HG03457 (cell line): ENCODE measurements around the gene DNAJB7.
"Not testable (repeated sequence)": the region's sequence is repeated elsewhere in the genome, so short reads cannot be mapped to it uniquely, and the experiment has no call there.

Experiments
- ATAC-seq: cut with Tn5 transposase; IDR thresholded peaks from one replicate; pipeline ENCODE4 v1.9.1; 2021; ENCODE audit warnings: moderate number of reproducible peaks; ENCODE audit not compliant: unreplicated experiment

The DNAJB7 gene

GRCh38 chr22:40845816-40846215, 16.1 kb downstream of the DNAJB7 start:
- not testable (repeated sequence) for ATAC-seq

DNA sequence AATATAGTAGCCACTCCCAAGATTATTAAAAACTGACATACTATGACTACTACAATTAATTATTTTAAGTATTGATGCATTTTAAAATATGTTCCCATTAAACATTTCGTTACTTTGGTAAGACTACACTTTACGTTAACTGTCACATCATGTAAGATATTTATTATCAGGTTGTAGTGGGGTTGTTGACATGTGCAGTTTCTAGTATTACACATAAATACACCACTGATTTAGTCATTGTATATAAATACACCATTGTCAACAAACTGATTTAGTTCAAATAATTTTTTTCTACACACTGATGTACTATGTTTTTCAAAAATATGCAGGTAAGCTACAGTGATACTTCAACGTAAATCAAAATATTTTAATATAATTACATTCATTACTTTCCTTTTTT, 17.0 kb downstream of the DNAJB7 start:
- no peak for ATAC-seq

DNA sequence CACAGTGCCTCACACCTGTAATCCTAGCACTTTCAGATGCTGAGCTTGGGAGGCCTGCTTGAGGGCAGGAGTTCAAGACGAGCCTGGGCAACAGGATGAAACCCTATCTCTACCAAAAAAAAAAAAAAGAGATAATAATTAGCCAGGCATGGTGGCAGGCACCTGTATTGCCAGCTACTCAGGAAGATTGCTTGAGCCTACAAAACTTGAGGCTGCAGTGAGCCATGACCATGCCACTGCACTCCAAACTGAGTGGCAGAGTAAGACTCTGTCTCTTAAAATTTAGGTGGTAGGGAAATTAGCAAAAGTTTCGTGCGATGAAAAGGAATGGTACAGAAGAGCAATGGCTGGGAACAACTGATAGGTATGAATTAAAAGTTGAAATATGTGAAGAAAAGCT, 23.4 kb downstream of the DNAJB7 start:
- no peak for ATAC-seq

- ATAC-seq, result no peak
These were observed 27.3 kb downstream of the DNAJB7 start for GRCh38 chr22:40834619-40835018.

- ATAC-seq, result no peak
These were observed 32.8 kb downstream of the DNAJB7 start for GRCh38 chr22:40829131-40829530.

GRCh38 chr22:40826984-40827741, 34.8 kb downstream of the DNAJB7 start:
- no peak for ATAC-seq

- not testable (repeated sequence) for ATAC-seq
These were observed 35.6 kb downstream of the DNAJB7 start for GRCh38 chr22:40826292-40826691.

DNA sequence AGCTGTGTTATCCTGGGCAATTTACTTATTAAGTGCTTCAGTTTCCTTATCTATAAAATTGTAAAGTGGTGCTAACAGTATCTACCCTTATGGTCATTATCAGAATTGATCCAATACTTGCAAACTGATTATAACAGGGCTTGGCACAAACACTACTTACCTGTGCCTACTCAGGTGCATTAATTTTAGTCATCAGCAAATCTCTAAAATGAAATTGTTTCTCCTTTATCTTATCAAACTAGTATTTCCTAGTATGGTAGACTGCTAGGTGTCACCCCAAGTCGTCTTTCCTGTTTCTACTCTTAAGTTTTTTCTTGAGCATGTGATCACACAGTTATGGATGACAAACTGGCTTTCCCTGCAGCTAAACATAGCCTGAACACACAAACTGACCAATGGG, 38.5 kb downstream of the DNAJB7 start:
- ATAC-seq, result no peak

- ATAC-seq, result no peak
These were observed 42.2 kb downstream of the DNAJB7 start for GRCh38 chr22:40819599-40820140.

DNA sequence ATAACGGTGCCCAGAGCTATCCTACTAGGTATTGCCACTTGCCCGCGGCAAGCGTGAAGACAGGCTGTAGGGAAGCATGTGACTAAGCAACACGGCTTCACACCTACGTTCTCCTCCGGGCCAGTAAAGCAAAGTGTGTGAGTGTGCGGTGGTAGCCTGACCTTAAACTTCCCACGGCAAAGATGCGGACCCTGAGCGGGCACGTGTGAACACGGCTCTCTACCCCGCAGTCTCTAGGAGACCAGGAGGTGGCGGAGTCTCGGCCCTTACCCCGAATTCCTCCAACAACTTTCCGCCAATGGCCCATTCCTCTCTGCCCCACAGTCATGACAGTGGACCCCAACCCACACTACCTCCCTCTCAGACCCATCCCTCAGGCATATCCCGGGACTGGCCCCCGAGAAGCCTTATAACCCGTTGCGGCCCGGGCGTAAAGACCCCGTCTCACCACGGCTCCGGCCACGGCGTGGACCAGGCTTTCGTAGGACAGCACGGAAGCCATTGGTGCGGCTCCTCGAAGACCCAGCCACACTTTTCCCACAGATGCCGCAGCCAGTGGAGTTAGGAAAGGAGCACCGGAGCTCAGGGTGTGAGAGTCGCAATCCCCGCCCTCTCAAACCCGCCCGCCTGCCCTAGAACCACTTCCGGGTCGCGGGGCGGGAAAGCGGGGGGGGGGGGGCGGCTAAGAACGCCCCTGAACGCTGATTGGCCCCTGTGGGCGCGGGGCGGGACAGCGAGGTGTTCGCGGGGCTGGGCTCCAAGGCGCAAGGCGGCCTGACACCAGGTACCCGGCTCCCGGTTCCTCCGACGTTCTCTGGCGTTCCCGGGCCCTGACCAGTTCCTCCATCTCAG, 42.9 kb downstream of the DNAJB7 start, which contains the start of gene SLC25A17:
TSS of gene SLC25A17 (minus strand) at position 600 of the 852 bp plus-strand sequence. CDS start at position 502, 98 bp downstream.
- ATAC-seq, result peak; percentile 57

DNA sequence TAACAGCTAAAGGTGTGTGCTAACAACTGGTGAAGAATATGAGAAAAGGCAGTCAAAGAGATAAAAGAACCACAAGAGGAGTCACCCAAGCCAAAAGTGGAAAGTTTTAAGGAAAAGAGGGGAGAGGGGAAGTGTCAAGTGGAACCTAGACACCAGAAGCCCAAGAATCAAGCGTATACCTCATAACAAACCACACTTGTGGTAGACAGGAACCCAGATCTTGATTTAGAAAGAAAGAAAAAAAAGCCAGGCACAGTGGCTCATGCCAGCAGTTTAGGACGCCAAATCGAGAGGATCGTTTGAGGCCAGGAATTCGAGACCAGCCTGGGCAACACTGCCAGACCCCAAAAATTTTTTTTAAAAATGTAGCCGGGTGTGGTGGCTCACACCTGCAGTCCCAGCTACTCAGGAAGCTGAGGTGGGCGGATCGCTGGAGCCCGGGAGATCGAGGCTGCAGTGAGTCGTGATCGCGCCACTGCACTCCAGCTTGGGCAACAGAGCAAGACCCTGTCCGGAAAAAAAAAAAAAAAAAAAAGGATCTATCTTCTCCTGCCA, 43.6 kb downstream of the DNAJB7 start:
- no peak for ATAC-seq

GRCh38 chr22:40817737-40818136, 44.2 kb downstream of the DNAJB7 start:
- no peak for ATAC-seq

- ATAC-seq, result no peak
These were observed 48.0 kb downstream of the DNAJB7 start for GRCh38 chr22:40813912-40814315.
